ENCODE results near the gene SEC14L6. TPM values are rescaled to one million over a fixed set of nuclear protein-coding genes. Genes with fewer than 3 reads are reported as not detected.

The SEC14L6 gene
- total and polyA plus RNA-seq, 9 of the 15 experiments (the other 6 are each of a cell fraction or from before 2014, with no cell fraction given): 0.29 to 6.1 (median 1.9) TPM

GRCh38 chr22:30513462-30513861 is 33.1 kb downstream of the SEC14L6 start:
- no peak overlapping the region for H2AFZ ChIP-seq (ENCODE audit: low read depth, low read length)
- no peak overlapping the region for H3K4me2 ChIP-seq (ENCODE audit: insufficient read depth, low read length)
- H3K4me1 ChIP-seq (replicated peaks in 1 of 2; ENCODE audit: control insufficient read depth in 2 of 2, insufficient read depth in 2 of 2, low read length in 2 of 2): no peaks in the 10 kb centered on the region; a peak in 2 of 5 replicates
- in situ Hi-C loops (cut with MboI) (no loop called here), intact Hi-C loops (cut with micrococcal nuclease) (no loop called here)
- ATAC-seq (no peak), FAIRE-seq (no peak), DNase-seq (ENCODE audit: extremely low read depth in 1 of 4, low spot score in 3 of 4) (no peak)
- H3K9me3 ChIP-seq (replicated peaks; ENCODE audit: control insufficient read depth, insufficient read depth, low read depth, low read length): no peaks in the 10 kb centered on the region
- no peaks in the 10 kb centered on the region for H3K79me2 ChIP-seq (ENCODE audit: control insufficient read depth, insufficient read depth, low read length)
- BruUV-seq (replicated peaks): no TSS peak
- CTCF ChIA-PET (ENCODE audit: low intra/inter-chr PET ratio): no interaction called here
- no peak overlapping the region for H3K27ac ChIP-seq (ENCODE audit: extremely low read depth, low read depth, low read length)
- no peak overlapping the region for H3K4me3 ChIP-seq
- POLR2A ChIA-PET: no interaction called here
- no peaks in the 10 kb centered on the region for H4K20me1 ChIP-seq (replicated peaks; ENCODE audit: control insufficient read depth, insufficient read depth, low read length)
- no peaks in the 10 kb centered on the region for H3K27me3 ChIP-seq (ENCODE audit: control insufficient read depth in 2 of 2, insufficient read depth in 2 of 2, low read length in 2 of 2)
- no peaks in the 10 kb centered on the region for H3K36me3 ChIP-seq (ENCODE audit: control insufficient read depth, insufficient read depth, low read length)
- 32% methylated on average over 6 of the region's 6 CpGs for WGBS (ENCODE audit: insufficient coverage, low coverage, missing lambda C conversion rate)
- no peaks in the 10 kb centered on the region for H3K9me1 ChIP-seq (ENCODE audit: control insufficient read depth, insufficient read depth, low read length)
- H3K9ac ChIP-seq (ENCODE audit: insufficient read depth in 1 of 2, low read depth in 2 of 2, low read length in 2 of 2): no peak overlapping the region
- no peak for TF ChIP-seq GMEB1 (CRISPR knock-in tag; IDR thresholded peaks at IDR 0.05)
- no peak for TF ChIP-seq ZFP30 (CRISPR knock-in tag; IDR thresholded peaks at IDR 0.05; ENCODE audit: borderline replicate concordance)
- no peak for TF ChIP-seq ZBTB40 (IDR thresholded peaks at IDR 0.05)
- no peak for TF ChIP-seq ZBTB40 (CRISPR knock-in tag; IDR thresholded peaks at IDR 0.05)
- TF ChIP-seq ETV1 (tag; conservative IDR thresholded peaks at IDR 0.05; ENCODE audit: low read depth): no peak
- no peak for TF ChIP-seq SP1 (CRISPR knock-in tag; IDR thresholded peaks at IDR 0.05)
- TF ChIP-seq NEUROD1 (IDR thresholded peaks at IDR 0.05; ENCODE audit: borderline replicate concordance, low read depth, low read length, partially characterized antibody): no peak
- no peak for TF ChIP-seq TSHZ1 (CRISPR knock-in tag; IDR thresholded peaks at IDR 0.05)
